WERI-Rb-1 (cell line): ENCODE data around the gene TAF8.

Experiments used
- DNase-seq: peaks from one replicate; pipeline ENCODE4 v3.0.0-alpha.2; 2020
- H3K27ac ChIP-seq: fragments of 250-450 bp; sonication (Bioruptor Pico); 2 replicates; pipeline ENCODE4 v1.5.1; 2020; ENCODE audit warnings: mild to moderate bottlenecking, moderate library complexity
- H3K27me3 ChIP-seq: fragments of 250-450 bp; sonication (Bioruptor Pico); 2 replicates; pipeline ENCODE4 v1.5.1; 2021; ENCODE audit warnings: mild to moderate bottlenecking, low read depth, moderate library complexity; ENCODE audit not compliant: insufficient read depth, severe bottlenecking
- H3K36me3 ChIP-seq: fragments of 250-450 bp; sonication (Bioruptor Pico); 2 replicates; pipeline ENCODE4 v1.5.1; 2020; ENCODE audit warnings: mild to moderate bottlenecking, moderate library complexity
- H3K4me3 ChIP-seq: 2 replicates; pipeline ENCODE4 v1.5.1; 2011; ENCODE audit warnings: low read depth, mild to moderate bottlenecking, control low read depth, low read length
- H3K9me3 ChIP-seq: fragments of 250-450 bp; sonication (Bioruptor Pico); 2 replicates; pipeline ENCODE4 v1.5.1; 2021; ENCODE audit warnings: mild to moderate bottlenecking, moderate library complexity; ENCODE audit not compliant: severe bottlenecking
- CTCF ChIP-seq: IDR thresholded peaks from 2 replicates; pipeline ENCODE4 v1.5.1; 2011; ENCODE audit warnings: low read depth, mild to moderate bottlenecking, control low read depth, inconsistent platforms, low read length

TAF8 gene

GRCh38 chr6:42117843-42118161 lies 67.5 kb downstream of the TAF8 start:
- H3K4me3 ChIP-seq = no peak overlapping the region
- no peaks in the 10 kb centered on the region for H3K36me3 ChIP-seq
- no peaks in the 10 kb centered on the region for H3K27me3 ChIP-seq
- no peak overlapping the region for H3K27ac ChIP-seq
- no peak for TF ChIP-seq CTCF
- H3K9me3 ChIP-seq = peaks cover 2% of the 10 kb centered on the region
- DNase-seq = no peak

GRCh38 chr6:42118162-42119001 lies 68.1 kb downstream of the TAF8 start:
- no peak for TF ChIP-seq CTCF
- peaks cover 2% of the 10 kb centered on the region for H3K9me3 ChIP-seq
- no peaks in the 10 kb centered on the region for H3K27me3 ChIP-seq
- DNase-seq = no peak
- no peak overlapping the region for H3K27ac ChIP-seq
- H3K4me3 ChIP-seq = no peak overlapping the region
- H3K36me3 ChIP-seq = no peaks in the 10 kb centered on the region

- H3K36me3 ChIP-seq = no peaks in the 10 kb centered on the region
- TF ChIP-seq CTCF = no peak
- H3K27me3 ChIP-seq = no peaks in the 10 kb centered on the region
- no peak overlapping the region for H3K27ac ChIP-seq
- H3K9me3 ChIP-seq = peaks cover 2% of the 10 kb centered on the region
- no peak for DNase-seq
- H3K4me3 ChIP-seq = no peak overlapping the region
These were observed 70.9 kb downstream of the TAF8 start for GRCh38 chr6:42120895-42121865.

GRCh38 chr6:42123379-42124103 lies 73.2 kb downstream of the TAF8 start:
- no peak overlapping the region for H3K27ac ChIP-seq
- H3K36me3 ChIP-seq = no peaks in the 10 kb centered on the region
- no peak for TF ChIP-seq CTCF
- no peak overlapping the region for H3K4me3 ChIP-seq
- no peak for DNase-seq
- no peaks in the 10 kb centered on the region for H3K27me3 ChIP-seq
- H3K9me3 ChIP-seq = peaks cover 2% of the 10 kb centered on the region

- Histone ChIP-seq H3K4me3 (no peak overlapping the region), H3K9me3 (peaks cover 2% of the 10 kb centered on the region), H3K27me3 (no peaks in the 10 kb centered on the region), H3K27ac (no peak overlapping the region), H3K36me3 (no peaks in the 10 kb centered on the region)
- no peak for DNase-seq
- no peak for TF ChIP-seq CTCF
These were observed 74.0 kb downstream of the TAF8 start for GRCh38 chr6:42124223-42124836.
